HG03025 (cell line): ENCODE measurements around the gene SMU1.
"Not testable (repeated sequence)": the region's sequence is repeated elsewhere in the genome, so short reads cannot be mapped to it uniquely, and the experiment has no call there.

ENCODE experiments used
- ATAC-seq: cut with Tn5 transposase; IDR thresholded peaks from one replicate; pipeline ENCODE4 v1.9.1; 2021; ENCODE audit warnings: mild to moderate bottlenecking, moderate library complexity; ENCODE audit not compliant: unreplicated experiment, low FRiP score

Gene SMU1

GRCh38 chr9:33106372-33106771, 29.9 kb upstream of the SMU1 start:
- ATAC-seq, result no peak

- ATAC-seq, result no peak
Observed at GRCh38 chr9:33105959-33106358, 29.5 kb upstream of the SMU1 start.

- ATAC-seq, result no peak
Observed at GRCh38 chr9:33105504-33105903, 29.0 kb upstream of the SMU1 start.

GRCh38 chr9:33104401-33104800, 27.9 kb upstream of the SMU1 start:
- ATAC-seq, result no peak

- no peak for ATAC-seq
Observed at GRCh38 chr9:33103501-33104281, 27.2 kb upstream of the SMU1 start.

- no peak for ATAC-seq
Observed at GRCh38 chr9:33102551-33103210, 26.2 kb upstream of the SMU1 start.

GRCh38 chr9:33101104-33101951, 24.9 kb upstream of the SMU1 start:
- no peak for ATAC-seq

- ATAC-seq, result no peak
Observed at GRCh38 chr9:33099754-33100153, 23.3 kb upstream of the SMU1 start.

GRCh38 chr9:33097192-33097591, 20.7 kb upstream of the SMU1 start:
- ATAC-seq, result no peak

- no peak for ATAC-seq
Observed at GRCh38 chr9:33092634-33093033, 16.2 kb upstream of the SMU1 start.

GRCh38 chr9:33085672-33086071, 9.2 kb upstream of the SMU1 start:
- not testable (repeated sequence) for ATAC-seq

GRCh38 chr9:33082538-33083326, 6.3 kb upstream of the SMU1 start:
- no peak for ATAC-seq

- no peak for ATAC-seq
Observed at GRCh38 chr9:33082128-33082527, 5.7 kb upstream of the SMU1 start.

GRCh38 chr9:33081128-33081851, 4.8 kb upstream of the SMU1 start:
- no peak for ATAC-seq

GRCh38 chr9:33080534-33080933, 4.1 kb upstream of the SMU1 start:
- ATAC-seq, result no peak

- no peak for ATAC-seq
Observed at GRCh38 chr9:33068991-33069390, 7.5 kb downstream of the SMU1 start.

GRCh38 chr9:33065157-33066076, 11.1 kb downstream of the SMU1 start:
- peak; percentile 83 for ATAC-seq

- ATAC-seq, result no peak
Observed at GRCh38 chr9:33051144-33051543, 25.3 kb downstream of the SMU1 start.
